ENCODE data around the gene SEMA4A.

SEMA4A gene

GRCh38 chr1:156144742-156145141 is 8.6 kb upstream of the SEMA4A start:
- H3K9ac ChIP-seq (ENCODE audit: low read length), result no peak overlapping the region
- no peaks in the 10 kb centered on the region for H3K27me3 ChIP-seq (ENCODE audit: control insufficient read depth, insufficient read depth, low read length)
- no peak overlapping the region for H3K27ac ChIP-seq (ENCODE audit: low read length)
- H3K36me3 ChIP-seq (ENCODE audit: control insufficient read depth, low read depth, low read length), result no peaks in the 10 kb centered on the region
- no peak overlapping the region for H3K4me3 ChIP-seq (ENCODE audit: low read length)
- H3K4me1 ChIP-seq (ENCODE audit: control insufficient read depth, low read depth, low read length), result peaks cover 37% of the 10 kb centered on the region
- no peaks in the 10 kb centered on the region for H3K9me3 ChIP-seq (ENCODE audit: control insufficient read depth, low read depth, low read length)

GRCh38 chr1:156145650-156146019 is 7.8 kb upstream of the SEMA4A start:
- Histone ChIP-seq H3K4me1 (ENCODE audit: control insufficient read depth, low read depth, low read length) (peaks cover 44% of the 10 kb centered on the region), H3K27ac (ENCODE audit: low read length) (no peak overlapping the region), H3K9ac (ENCODE audit: low read length) (no peak overlapping the region), H3K4me3 (ENCODE audit: low read length) (no peak overlapping the region), H3K27me3 (ENCODE audit: control insufficient read depth, insufficient read depth, low read length) (no peaks in the 10 kb centered on the region), H3K36me3 (ENCODE audit: control insufficient read depth, low read depth, low read length) (no peaks in the 10 kb centered on the region), H3K9me3 (ENCODE audit: control insufficient read depth, low read depth, low read length) (no peaks in the 10 kb centered on the region)

DNA sequence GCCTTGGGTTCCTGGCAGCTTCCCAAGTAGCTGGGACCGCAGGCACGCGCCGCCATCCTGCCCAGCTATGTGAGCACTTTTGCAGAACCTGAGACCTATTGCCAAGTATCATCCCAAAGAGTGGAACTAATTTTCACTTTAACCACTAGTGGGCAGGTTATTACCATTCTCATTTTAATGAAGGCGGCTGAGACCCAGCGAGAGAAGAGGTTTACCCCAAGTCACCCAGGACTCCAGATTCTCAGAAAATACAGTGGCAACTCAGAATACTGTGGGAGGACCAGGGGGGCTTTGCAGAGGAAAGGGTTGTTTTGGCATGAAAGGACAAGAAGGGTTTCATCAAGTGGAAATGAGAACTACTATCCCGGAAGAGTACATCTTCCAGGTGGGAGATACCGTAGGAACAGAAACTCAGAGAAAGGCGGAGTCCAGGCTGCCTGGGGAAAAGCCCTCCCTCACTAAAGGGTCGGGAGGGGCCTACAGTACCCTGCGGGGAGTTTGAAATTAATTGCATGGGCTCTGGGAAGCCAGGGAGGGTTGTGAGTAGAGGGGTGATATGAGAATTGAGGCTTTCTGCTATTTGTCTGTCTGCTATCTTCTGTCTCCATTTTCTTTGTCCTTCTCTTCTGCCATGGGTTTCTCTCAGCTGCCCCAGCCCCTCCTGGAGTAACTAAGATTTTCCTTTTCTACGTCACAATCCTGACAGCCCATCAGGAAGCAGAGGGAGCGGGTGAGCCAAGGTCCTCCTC is 7.2 kb upstream of the SEMA4A start:
- H3K9me3 ChIP-seq (ENCODE audit: control insufficient read depth, low read depth, low read length), result no peaks in the 10 kb centered on the region
- no peaks in the 10 kb centered on the region for H3K27me3 ChIP-seq (ENCODE audit: control insufficient read depth, insufficient read depth, low read length)
- peak overlapping the region; percentile 47 for H3K4me3 ChIP-seq (ENCODE audit: low read length)
- H3K27ac ChIP-seq (ENCODE audit: low read length), result peak overlapping the region; percentile 47
- peaks cover 50% of the 10 kb centered on the region for H3K4me1 ChIP-seq (ENCODE audit: control insufficient read depth, low read depth, low read length)
- no peaks in the 10 kb centered on the region for H3K36me3 ChIP-seq (ENCODE audit: control insufficient read depth, low read depth, low read length)
- peak overlapping the region; percentile 34 for H3K9ac ChIP-seq (ENCODE audit: low read length)

- H3K9ac ChIP-seq (ENCODE audit: low read length), result peak overlapping the region; percentile 34
- peak overlapping the region; percentile 47 for H3K4me3 ChIP-seq (ENCODE audit: low read length)
- peaks cover 49% of the 10 kb centered on the region for H3K4me1 ChIP-seq (ENCODE audit: control insufficient read depth, low read depth, low read length)
- no peaks in the 10 kb centered on the region for H3K9me3 ChIP-seq (ENCODE audit: control insufficient read depth, low read depth, low read length)
- no peaks in the 10 kb centered on the region for H3K36me3 ChIP-seq (ENCODE audit: control insufficient read depth, low read depth, low read length)
- no peak overlapping the region for H3K27ac ChIP-seq (ENCODE audit: low read length)
- H3K27me3 ChIP-seq (ENCODE audit: control insufficient read depth, insufficient read depth, low read length), result no peaks in the 10 kb centered on the region
Measured at GRCh38 chr1:156146769-156147405, 6.5 kb upstream of the SEMA4A start.

- Histone ChIP-seq H3K27ac (ENCODE audit: low read length) (no peak overlapping the region), H3K9ac (ENCODE audit: low read length) (no peak overlapping the region), H3K4me1 (ENCODE audit: control insufficient read depth, low read depth, low read length) (peaks cover 55% of the 10 kb centered on the region)
Measured at GRCh38 chr1:156148216-156148615, 5.2 kb upstream of the SEMA4A start.

GRCh38 chr1:156149374-156150332 is 3.7 kb upstream of the SEMA4A start:
- H3K27me3 ChIP-seq (ENCODE audit: control insufficient read depth, insufficient read depth, low read length), result no peaks in the 10 kb centered on the region
- peak overlapping the region; percentile 43 for H3K4me3 ChIP-seq (ENCODE audit: low read length)
- no peak overlapping the region for H3K9ac ChIP-seq (ENCODE audit: low read length)
- peaks cover 55% of the 10 kb centered on the region for H3K4me1 ChIP-seq (ENCODE audit: control insufficient read depth, low read depth, low read length)
- H3K36me3 ChIP-seq (ENCODE audit: control insufficient read depth, low read depth, low read length), result no peaks in the 10 kb centered on the region
- H3K9me3 ChIP-seq (ENCODE audit: control insufficient read depth, low read depth, low read length), result no peaks in the 10 kb centered on the region
- H3K27ac ChIP-seq (ENCODE audit: low read length), result no peak overlapping the region

More at GRCh38 chr1:156148216-156148615, 5.2 kb upstream of the SEMA4A start:
- H3K9me3 ChIP-seq (ENCODE audit: control insufficient read depth, low read depth, low read length), result no peaks in the 10 kb centered on the region
- H3K4me3 ChIP-seq (ENCODE audit: low read length), result no peak overlapping the region
- no peaks in the 10 kb centered on the region for H3K27me3 ChIP-seq (ENCODE audit: control insufficient read depth, insufficient read depth, low read length)
- H3K36me3 ChIP-seq (ENCODE audit: control insufficient read depth, low read depth, low read length), result no peaks in the 10 kb centered on the region

- H3K4me3 ChIP-seq (ENCODE audit: low read length), result peak overlapping the region; percentile 43
- H3K9ac ChIP-seq (ENCODE audit: low read length), result no peak overlapping the region
- no peaks in the 10 kb centered on the region for H3K9me3 ChIP-seq (ENCODE audit: control insufficient read depth, low read depth, low read length)
- H3K27me3 ChIP-seq (ENCODE audit: control insufficient read depth, insufficient read depth, low read length), result no peaks in the 10 kb centered on the region
- no peak overlapping the region for H3K27ac ChIP-seq (ENCODE audit: low read length)
- H3K36me3 ChIP-seq (ENCODE audit: control insufficient read depth, low read depth, low read length), result no peaks in the 10 kb centered on the region
- peaks cover 55% of the 10 kb centered on the region for H3K4me1 ChIP-seq (ENCODE audit: control insufficient read depth, low read depth, low read length)
Measured at GRCh38 chr1:156150333-156151011, 2.9 kb upstream of the SEMA4A start.

DNA sequence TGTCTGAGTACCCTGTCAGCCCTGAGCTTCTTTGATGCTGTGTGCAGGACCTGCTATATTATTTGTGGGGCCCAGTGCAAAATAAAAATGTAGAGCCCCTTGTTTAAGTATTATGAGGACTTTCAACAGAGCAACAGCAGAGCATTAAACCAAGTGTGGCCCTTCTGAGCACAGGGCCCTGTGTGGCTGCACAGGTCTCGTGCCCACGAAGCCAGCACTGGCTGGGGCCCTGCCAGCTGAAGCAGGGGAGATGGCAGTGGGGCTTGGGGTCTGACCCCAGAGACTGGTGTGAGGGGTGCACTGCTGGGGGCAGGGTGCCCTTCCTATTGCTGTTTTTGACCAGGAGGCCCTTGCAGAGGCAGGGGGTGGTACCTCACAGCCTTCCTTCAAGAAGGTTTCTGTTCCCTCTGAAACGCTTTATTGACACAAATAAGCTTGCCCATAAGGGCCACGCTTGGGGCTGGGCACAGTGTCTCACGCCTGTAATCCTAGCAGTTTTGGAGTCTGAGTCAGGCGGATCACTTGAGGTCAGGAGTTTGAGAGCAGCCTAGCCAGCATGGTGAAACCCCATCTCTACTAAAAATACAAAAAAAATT is 2.2 kb upstream of the SEMA4A start:
- Histone ChIP-seq H3K4me1 (ENCODE audit: control insufficient read depth, low read depth, low read length) (peaks cover 48% of the 10 kb centered on the region), H3K9ac (ENCODE audit: low read length) (no peak overlapping the region), H3K27ac (ENCODE audit: low read length) (no peak overlapping the region), H3K36me3 (ENCODE audit: control insufficient read depth, low read depth, low read length) (no peaks in the 10 kb centered on the region), H3K27me3 (ENCODE audit: control insufficient read depth, insufficient read depth, low read length) (no peaks in the 10 kb centered on the region), H3K9me3 (ENCODE audit: control insufficient read depth, low read depth, low read length) (no peaks in the 10 kb centered on the region), H3K4me3 (ENCODE audit: low read length) (no peak overlapping the region)

DNA sequence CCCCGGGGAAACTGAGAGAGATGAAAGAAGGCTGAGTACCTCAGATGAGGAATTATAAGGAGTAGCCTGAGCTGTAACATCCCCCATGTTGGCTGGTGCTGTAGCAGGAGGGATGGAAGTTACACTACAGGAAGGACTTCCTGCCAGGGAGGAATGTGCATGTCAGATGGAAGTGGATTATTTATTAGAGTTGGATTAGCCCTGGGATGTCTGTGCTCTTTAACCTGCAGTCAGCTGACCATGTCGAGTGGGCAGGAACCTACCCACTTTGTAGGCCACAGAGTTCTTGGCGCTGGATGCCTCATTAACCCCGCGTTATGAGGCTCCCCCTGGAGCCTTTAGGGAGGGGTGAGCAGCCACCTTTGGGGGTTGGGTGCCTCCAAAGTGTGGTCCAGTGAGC is 757 bp upstream of the SEMA4A start:
- Histone ChIP-seq H3K36me3 (ENCODE audit: control insufficient read depth, low read depth, low read length) (no peaks in the 10 kb centered on the region), H3K9me3 (ENCODE audit: control insufficient read depth, low read depth, low read length) (no peaks in the 10 kb centered on the region), H3K4me3 (ENCODE audit: low read length) (no peak overlapping the region), H3K4me1 (ENCODE audit: control insufficient read depth, low read depth, low read length) (peaks cover 36% of the 10 kb centered on the region), H3K27ac (ENCODE audit: low read length) (no peak overlapping the region), H3K27me3 (ENCODE audit: control insufficient read depth, insufficient read depth, low read length) (no peaks in the 10 kb centered on the region), H3K9ac (ENCODE audit: low read length) (no peak overlapping the region)

- peaks cover 25% of the 10 kb centered on the region for H3K4me1 ChIP-seq (ENCODE audit: control insufficient read depth, low read depth, low read length)
- no peak overlapping the region for H3K4me3 ChIP-seq (ENCODE audit: low read length)
Measured at GRCh38 chr1:156154317-156154749, 948 bp downstream of the SEMA4A start.

More at GRCh38 chr1:156154317-156154749, 948 bp downstream of the SEMA4A start:
- Histone ChIP-seq H3K9me3 (ENCODE audit: control insufficient read depth, low read depth, low read length) (no peaks in the 10 kb centered on the region), H3K9ac (ENCODE audit: low read length) (no peak overlapping the region), H3K27ac (ENCODE audit: low read length) (no peak overlapping the region), H3K27me3 (ENCODE audit: control insufficient read depth, insufficient read depth, low read length) (no peaks in the 10 kb centered on the region), H3K36me3 (ENCODE audit: control insufficient read depth, low read depth, low read length) (no peaks in the 10 kb centered on the region)
